ENCODE measurements around the gene TXNDC8.

Gene TXNDC8

GRCh38 chr9:110283751-110284150, 53.9 kb downstream of the TXNDC8 start:
- intact Hi-C loops (cut with DNase I), result no loop called here
- no peak for DNase-seq

GRCh38 chr9:110282739-110283081, 55.0 kb downstream of the TXNDC8 start:
- intact Hi-C loops (cut with DNase I), result no loop called here
- no peak for DNase-seq

- no peak for DNase-seq
Observed at GRCh38 chr9:110282018-110282738, 55.5 kb downstream of the TXNDC8 start.

GRCh38 chr9:110278080-110278707, 59.5 kb downstream of the TXNDC8 start:
- DNase-seq, result no peak
- intact Hi-C loops (cut with DNase I), result no loop called here

More at GRCh38 chr9:110282018-110282738, 55.5 kb downstream of the TXNDC8 start:
- intact Hi-C loops (cut with DNase I), result no loop called here

- no peak for DNase-seq
- intact Hi-C loops (cut with DNase I), result no loop called here
Observed at GRCh38 chr9:110276781-110277180, 60.9 kb downstream of the TXNDC8 start.

- intact Hi-C loops (cut with DNase I), result no loop called here
- DNase-seq, result no peak
Observed at GRCh38 chr9:110270211-110270995, 67.3 kb downstream of the TXNDC8 start.

- intact Hi-C loops (cut with DNase I), result no loop called here
- DNase-seq, result no peak
Observed at GRCh38 chr9:110266795-110267194, 70.9 kb downstream of the TXNDC8 start.

- intact Hi-C loops (cut with DNase I), result no loop called here
Observed at GRCh38 chr9:110261632-110262031, 76.0 kb downstream of the TXNDC8 start.

GRCh38 chr9:110260911-110261310, 76.8 kb downstream of the TXNDC8 start:
- DNase-seq, result no peak
- intact Hi-C loops (cut with DNase I), result no loop called here

More at GRCh38 chr9:110261632-110262031, 76.0 kb downstream of the TXNDC8 start:
- no peak for DNase-seq

- intact Hi-C loops (cut with DNase I), result loop anchor here (5.0 kb wide), 1 partner anchor 318 kb away; the partner anchor contains the start of gene SVEP1
- DNase-seq, result no peak
Observed at GRCh38 chr9:110259566-110259965, 78.1 kb downstream of the TXNDC8 start.

- DNase-seq, result no peak
- intact Hi-C loops (cut with DNase I), result loop anchor here (5.0 kb wide), 1 partner anchor 319 kb away; the partner anchor contains the start of gene SVEP1
Observed at GRCh38 chr9:110258690-110259091, 79.0 kb downstream of the TXNDC8 start.

GRCh38 chr9:110257956-110258355, 79.7 kb downstream of the TXNDC8 start:
- intact Hi-C loops (cut with DNase I), result loop anchor here (5.0 kb wide), 1 partner anchor 319 kb away; the partner anchor contains the start of gene SVEP1
- DNase-seq, result no peak

- intact Hi-C loops (cut with DNase I), result loop anchor here (5.0 kb wide), 1 partner anchor 320 kb away; the partner anchor contains the start of gene SVEP1
Observed at GRCh38 chr9:110257097-110257841, 80.4 kb downstream of the TXNDC8 start.

GRCh38 chr9:110256380-110257096, 81.1 kb downstream of the TXNDC8 start, which contains the start of gene TXN:
TSS of gene TXN (minus strand) at chr9:110256507. CDS start at chr9:110256435, 72 bp downstream.
- intact Hi-C loops (cut with DNase I), result loop anchor here (5.0 kb wide), 1 partner anchor 321 kb away; the partner anchor contains the start of gene SVEP1

More at GRCh38 chr9:110257097-110257841, 80.4 kb downstream of the TXNDC8 start:
- DNase-seq, result peak in 6 of 10 donors; percentile 11 to 81 (median 46)

GRCh38 chr9:110255463-110256379, 81.9 kb downstream of the TXNDC8 start:
- intact Hi-C loops (cut with DNase I), result loop anchor here (5.0 kb wide), 1 partner anchor 322 kb away; the partner anchor contains the start of gene SVEP1
- DNase-seq, result peak; percentile 13 to 93 (median 42)

More at GRCh38 chr9:110256380-110257096, 81.1 kb downstream of the TXNDC8 start, which contains the start of gene TXN:
- DNase-seq, result peak; percentile 73 to 98 (median 82)

- intact Hi-C loops (cut with DNase I), result loop anchor here (5.0 kb wide), 1 partner anchor 322 kb away; the partner anchor contains the start of gene SVEP1
Observed at GRCh38 chr9:110255034-110255462, 82.6 kb downstream of the TXNDC8 start.

GRCh38 chr9:110254500-110254899, 83.2 kb downstream of the TXNDC8 start:
- intact Hi-C loops (cut with DNase I), result no loop called here
- DNase-seq, result no peak

More at GRCh38 chr9:110255034-110255462, 82.6 kb downstream of the TXNDC8 start:
- peak in 1 of 10 donors; percentile 79 for DNase-seq
